Activated CD8-positive, alpha-beta memory T cell treated with anti-CD3 and anti-CD28 coated beads for 4 hours (primary cell): Measurements from ENCODE around the gene BCAP29.

Source experiments
- DNase-seq, 2 donors: peaks; one replicate each; pipeline ENCODE4 v3.0.0-alpha.2; 2020; ENCODE audit warnings: low read depth in 2 of 2

The BCAP29 gene

DNA sequence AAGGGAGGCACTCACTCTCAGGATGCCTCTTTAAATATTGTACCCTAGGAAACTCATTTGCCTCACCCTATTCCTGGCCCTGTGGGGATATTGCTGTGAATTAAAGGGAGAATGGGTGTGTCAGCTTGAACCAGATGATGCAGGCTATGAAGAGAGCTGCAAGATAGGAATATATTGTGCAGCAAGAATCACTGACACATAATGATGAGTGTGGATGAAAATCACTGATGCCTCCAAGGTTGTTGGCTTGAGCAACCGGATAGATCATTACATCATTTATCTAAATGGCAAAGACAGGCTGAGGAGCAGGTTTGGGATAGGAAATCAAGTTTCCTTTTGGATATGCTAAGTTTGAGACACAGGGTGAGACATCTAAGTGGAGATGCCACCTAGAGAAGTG lies 86.7 kb downstream of the BCAP29 start:
- DNase-seq: no peak

DNA sequence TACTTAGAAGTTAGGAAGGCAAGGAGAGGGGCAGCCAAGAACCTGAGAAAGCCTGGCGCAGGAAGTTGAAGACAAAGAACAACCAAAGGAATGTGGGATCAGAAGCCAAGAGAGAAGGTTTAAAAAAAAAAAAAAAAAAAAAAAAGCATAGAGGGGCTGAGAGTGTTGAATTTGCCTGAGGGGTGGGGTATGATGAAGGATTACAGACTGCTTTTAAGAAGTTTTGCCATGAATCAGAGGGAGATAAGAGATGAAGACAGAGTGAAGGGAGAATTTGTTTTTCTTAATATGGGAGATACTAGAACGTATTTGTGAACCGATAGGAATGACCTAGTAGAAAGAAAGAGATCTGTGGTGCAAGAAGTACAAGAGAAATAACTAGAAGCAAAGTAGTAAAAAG lies 87.3 kb downstream of the BCAP29 start:
- DNase-seq: no peak

DNA sequence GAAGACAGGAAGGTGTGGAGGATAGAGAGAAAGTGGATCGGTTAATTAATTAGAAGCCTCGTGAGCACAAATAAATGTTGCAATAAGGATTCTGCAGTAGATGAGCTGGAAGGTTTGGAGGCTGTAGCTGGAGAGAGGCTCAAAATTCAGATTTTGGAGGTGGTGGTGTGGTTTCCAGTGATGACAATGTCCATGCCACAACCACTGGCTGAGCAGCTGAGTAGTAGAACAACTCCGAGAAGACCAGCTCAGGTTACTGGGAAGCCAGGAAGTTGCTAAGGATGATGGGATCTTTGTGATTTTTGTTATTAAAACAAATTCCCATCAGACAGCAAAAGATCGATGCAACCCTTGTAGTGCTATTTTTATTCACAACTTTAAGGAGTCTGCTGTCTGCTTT lies 88.2 kb downstream of the BCAP29 start:
- DNase-seq: no peak
